IPS DF 4.7 (cell line): ENCODE results near the gene BIN2.

ENCODE experiments used
- DNase-seq: peaks from one replicate; pipeline ENCODE4 v3.0.0-alpha.2; 2013; ENCODE audit warnings: low spot score; ENCODE audit errors: extremely low read depth

BIN2 gene

DNA sequence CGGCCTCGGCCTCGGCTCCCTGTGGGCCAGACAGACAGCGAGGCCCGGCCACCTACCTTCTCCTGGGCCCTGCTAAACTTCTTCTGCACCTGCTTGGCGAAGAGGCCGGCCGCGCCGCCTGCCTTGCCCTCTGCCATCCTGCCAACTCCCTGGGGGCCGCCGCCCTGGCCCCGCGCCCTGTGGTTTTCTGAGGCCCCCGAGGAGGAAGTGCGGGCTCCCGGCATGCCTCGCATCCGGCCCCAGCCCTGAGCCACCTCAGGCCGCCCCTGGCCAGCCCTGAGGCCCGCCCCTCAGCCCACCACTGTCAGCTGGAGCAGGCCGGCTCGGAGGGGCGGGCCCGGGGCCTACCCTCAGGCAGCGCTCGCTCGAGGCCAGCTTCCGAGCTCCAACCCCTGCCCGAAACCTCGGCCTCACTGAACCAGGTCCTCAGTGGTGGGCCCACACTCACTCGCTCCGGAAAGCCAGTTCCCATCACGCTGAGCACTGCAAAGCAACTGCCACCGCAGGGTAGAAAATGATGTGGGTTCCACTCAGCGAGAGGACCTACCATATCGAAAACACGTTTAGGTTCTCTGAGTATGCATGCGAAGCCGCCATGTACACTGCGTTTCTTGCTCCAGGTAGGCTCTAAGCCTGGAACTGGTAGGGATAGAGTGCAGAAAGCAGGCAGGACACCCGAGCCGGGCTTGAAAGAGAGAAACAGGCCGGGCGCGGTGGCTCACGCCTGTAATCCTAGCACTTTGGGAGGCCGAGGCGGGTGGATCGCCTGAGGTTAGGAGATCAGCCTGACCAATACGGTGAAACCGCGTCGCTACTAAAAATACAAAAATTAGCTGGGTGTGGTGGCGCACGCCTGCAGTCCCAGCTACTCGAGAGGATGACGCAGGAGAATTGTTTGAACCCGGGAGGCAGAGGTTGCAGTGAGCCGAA lies at the start of gene BIN2:
TSS of gene BIN2 (minus strand) at position 209 of the 930 bp plus-strand sequence. CDS start at position 137, 72 bp downstream.
- no peak for DNase-seq

- no peak for DNase-seq
Measured at GRCh38 chr12:51373187-51373586, 49.2 kb upstream of the BIN2 start.

- DNase-seq = no peak
Measured at GRCh38 chr12:51372021-51372420, 48.0 kb upstream of the BIN2 start.

- DNase-seq = no peak
Measured at GRCh38 chr12:51371295-51371953, 47.5 kb upstream of the BIN2 start.

GRCh38 chr12:51370667-51371066 lies 46.7 kb upstream of the BIN2 start:
- no peak for DNase-seq

- DNase-seq = no peak
Measured at GRCh38 chr12:51369581-51369980, 45.6 kb upstream of the BIN2 start.

GRCh38 chr12:51368640-51369517 lies 44.9 kb upstream of the BIN2 start:
- no peak for DNase-seq

DNA sequence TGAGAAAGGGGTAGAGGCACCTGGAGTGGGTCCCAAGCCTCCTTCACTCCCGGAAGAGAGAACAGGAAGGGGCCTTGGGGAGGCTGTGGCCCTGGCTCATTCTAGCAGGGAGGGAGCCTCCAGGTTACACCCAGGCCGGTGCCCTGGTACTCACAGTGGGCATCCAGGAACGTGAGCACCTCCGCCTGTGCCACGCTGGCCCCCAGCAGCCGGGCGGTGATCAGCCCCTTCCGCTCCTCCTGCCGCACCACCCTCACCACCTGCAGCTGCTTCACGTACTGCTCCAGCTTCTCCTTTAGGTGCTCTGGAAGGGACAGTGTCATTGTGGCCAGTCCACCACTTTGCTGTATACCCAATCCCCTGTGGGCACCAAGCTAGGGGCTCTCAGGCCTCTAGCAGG lies 41.3 kb upstream of the BIN2 start:
- DNase-seq = no peak

- DNase-seq = no peak
Measured at GRCh38 chr12:51364001-51364400, 40.0 kb upstream of the BIN2 start.

DNA sequence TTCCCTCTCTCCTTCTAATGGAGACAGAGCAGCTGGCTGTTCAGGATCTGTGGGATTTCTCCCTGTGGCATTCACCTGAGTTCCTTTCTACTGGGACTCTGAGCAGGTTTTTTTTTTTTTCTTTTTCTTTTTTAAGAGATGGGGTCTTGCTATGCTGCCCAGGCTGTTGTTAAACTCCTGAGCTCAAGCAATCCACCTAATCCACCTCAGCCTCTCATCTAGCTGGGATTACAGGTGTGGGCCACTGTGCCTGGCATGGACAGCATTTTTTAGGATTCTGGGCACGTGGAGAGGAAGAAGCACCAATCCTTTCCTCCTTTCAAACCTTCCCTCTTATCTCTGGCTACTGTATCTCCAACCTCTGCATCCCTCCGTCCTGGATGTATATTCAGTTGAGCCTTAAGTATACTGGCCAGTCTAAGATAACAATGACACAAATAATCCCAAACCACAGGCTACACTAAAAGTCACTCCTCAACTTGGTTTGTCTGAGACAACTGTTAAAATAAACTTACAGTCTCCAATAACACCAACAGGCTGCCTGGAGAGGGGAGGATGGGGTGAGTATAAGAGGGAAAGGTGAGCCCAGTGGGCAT lies 38.9 kb upstream of the BIN2 start:
- DNase-seq = no peak

DNA sequence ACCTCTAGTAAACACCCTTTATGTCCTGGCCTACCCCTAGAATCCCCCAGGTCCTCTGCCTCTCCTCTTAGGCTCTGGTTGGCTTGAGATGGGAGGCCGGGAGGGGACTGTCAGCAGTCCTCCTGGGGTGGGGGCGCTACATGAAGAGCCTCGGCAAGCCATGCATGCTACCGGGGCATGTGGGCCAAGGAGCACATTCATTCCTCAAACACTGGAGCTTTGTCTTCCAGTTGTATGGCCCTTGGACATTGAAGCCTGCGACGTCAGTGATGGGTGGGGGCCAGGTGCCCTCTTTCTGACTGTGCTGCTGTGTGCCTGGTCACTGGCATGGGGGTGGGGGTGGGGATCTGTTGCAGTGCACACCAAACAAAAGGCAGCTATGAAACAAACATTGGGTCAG lies 38.3 kb upstream of the BIN2 start:
- DNase-seq = no peak

DNA sequence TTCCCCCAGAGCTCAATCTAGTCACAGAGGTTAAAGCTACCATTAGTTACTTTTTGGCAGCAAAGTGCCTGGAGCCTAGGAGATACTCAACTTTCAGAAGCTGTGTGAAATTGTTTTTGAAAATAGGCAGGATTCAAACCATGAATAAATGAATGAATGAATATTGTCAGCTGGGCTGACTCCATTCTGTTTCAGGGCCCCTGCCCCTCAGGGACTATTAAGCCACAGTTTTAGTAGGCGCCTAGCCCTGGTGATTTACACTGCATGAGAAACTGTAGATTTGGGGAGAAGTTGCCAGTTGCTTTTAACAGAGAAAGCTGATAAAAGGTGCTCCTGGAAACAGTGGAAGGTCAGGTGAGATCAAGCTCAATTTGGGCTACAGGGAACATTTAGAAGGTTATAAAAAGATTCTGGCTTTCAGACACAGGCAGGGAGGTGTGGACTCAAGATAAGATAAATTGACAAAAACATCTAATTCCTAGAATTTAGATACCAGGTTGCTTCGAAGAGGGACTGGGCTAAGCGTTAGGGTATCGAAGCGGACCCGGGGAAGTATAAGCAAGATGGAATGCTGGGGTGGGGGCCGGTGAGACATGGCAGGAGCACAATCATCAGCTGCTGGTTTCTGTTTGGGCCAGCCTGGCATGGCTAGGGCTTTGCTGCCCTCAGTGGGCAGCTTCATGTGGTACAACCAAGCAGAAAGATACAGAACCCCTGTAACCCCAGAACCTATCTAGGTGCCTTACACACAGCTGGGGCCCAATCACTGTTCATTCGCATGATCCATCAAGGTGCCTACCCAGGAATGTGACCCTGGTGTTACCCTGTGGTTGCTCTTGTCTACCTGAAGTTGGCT lies 37.4 kb upstream of the BIN2 start:
- DNase-seq = no peak

- DNase-seq = no peak
Measured at GRCh38 chr12:51360315-51360714, 36.3 kb upstream of the BIN2 start.

GRCh38 chr12:51359851-51360250 lies 35.9 kb upstream of the BIN2 start:
- no peak for DNase-seq

DNA sequence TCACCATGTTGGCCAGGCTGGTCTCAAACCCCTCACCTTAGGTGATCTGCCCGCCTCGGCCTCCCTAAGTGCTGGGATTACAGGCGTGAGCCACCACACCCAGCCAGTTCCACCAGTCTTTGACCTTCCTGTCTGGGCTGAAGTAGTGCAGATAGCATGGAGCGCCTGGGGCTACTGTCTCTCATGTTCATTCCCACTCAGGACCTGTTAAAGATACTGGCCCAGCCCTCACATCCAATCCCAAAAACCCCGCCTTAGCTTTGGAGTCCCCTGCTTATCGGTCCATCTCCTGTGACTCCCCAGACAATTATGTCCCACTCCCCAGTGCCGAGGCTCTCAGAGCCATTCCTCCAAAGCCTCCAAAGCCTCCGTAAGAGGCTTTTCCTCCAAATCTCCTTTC lies 34.5 kb upstream of the BIN2 start:
- no peak for DNase-seq

- DNase-seq = no peak
Measured at GRCh38 chr12:51357374-51358047, 33.5 kb upstream of the BIN2 start.

GRCh38 chr12:51351913-51352532 lies 28.0 kb upstream of the BIN2 start:
- peak; percentile 87 for DNase-seq

GRCh38 chr12:51349026-51349425 lies 25.1 kb upstream of the BIN2 start:
- no peak for DNase-seq

- DNase-seq = no peak
Measured at GRCh38 chr12:51348116-51348515, 24.1 kb upstream of the BIN2 start.
